ENCODE data around the gene FBLN7. TPM values are rescaled to one million over a fixed set of nuclear protein-coding genes. Genes with fewer than 3 reads are reported as not detected.
A peak's percentile ranks its signal among the peaks of the same experiment; 100 is the strongest.

Gene FBLN7
- total RNA-seq, 6 experiments from 2014 or later, result 1.2 to 5.4 (median 2.9) TPM

DNA sequence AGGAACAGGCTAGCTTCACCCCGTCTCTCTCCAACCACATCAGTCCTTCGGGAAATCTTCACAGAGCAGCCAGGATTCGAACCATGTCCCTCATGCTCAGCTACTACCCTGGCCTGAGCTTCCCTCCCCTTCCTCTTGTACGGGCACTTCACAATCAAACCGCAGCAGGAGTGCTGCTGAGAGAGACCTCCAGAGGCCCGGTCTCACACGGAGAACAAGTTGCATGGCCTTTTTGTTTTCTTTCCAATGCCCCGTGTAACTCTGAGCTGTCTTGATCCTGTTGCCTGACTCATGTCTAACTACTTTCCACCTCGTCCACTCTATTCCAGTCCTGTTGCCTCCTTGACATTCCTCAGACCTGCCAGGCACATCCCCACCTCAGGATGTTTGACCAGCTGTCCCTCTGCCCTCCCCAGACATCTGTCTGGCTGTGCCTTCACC is 25.4 kb downstream of the FBLN7 start:
- intact Hi-C loops (cut with DNase I), result no loop called here
- Histone ChIP-seq H3K27ac (no peak overlapping the region), H3K27me3 (no peaks in the 10 kb centered on the region), H3K4me1 (no peaks in the 10 kb centered on the region), H3K36me3 (no peaks in the 10 kb centered on the region), H3K4me3 (no peak overlapping the region), H3K9me3 (no peaks in the 10 kb centered on the region)
- TF ChIP-seq POLR2A (IDR thresholded peaks at IDR 0.05), result no peak
- WGBS (ENCODE audit: insufficient coverage, low coverage, low lambda C conversion rate, missing lambda C conversion rate), result 74% methylated on average over 8 of the region's 9 CpGs
- ATAC-seq (no peak), DNase-seq (no peak)

DNA sequence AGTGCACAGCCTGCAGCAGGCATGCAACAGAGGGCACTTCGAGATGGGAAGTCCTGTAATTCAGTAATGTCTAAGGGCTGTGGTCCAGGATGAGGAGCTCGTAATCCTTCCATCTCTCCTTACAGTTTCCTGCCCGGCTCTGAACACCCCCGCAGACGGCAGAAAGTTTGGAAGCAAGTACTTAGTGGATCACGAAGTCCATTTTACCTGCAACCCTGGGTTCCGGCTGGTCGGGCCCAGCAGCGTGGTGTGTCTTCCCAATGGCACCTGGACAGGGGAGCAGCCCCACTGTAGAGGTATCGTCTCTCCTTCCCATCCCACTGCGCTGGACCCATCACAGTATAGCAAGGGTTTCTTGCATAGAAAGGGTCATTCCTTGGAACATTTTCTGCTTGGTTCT is 26.7 kb downstream of the FBLN7 start:
- ATAC-seq, result no peak
- H3K9me3 ChIP-seq, result no peaks in the 10 kb centered on the region
- WGBS (ENCODE audit: insufficient coverage, low coverage, low lambda C conversion rate, missing lambda C conversion rate), result 89% methylated on average over 7 of the region's 11 CpGs
- no peak for TF ChIP-seq POLR2A (IDR thresholded peaks at IDR 0.05)
- TF ChIP-seq, protein P1, sequence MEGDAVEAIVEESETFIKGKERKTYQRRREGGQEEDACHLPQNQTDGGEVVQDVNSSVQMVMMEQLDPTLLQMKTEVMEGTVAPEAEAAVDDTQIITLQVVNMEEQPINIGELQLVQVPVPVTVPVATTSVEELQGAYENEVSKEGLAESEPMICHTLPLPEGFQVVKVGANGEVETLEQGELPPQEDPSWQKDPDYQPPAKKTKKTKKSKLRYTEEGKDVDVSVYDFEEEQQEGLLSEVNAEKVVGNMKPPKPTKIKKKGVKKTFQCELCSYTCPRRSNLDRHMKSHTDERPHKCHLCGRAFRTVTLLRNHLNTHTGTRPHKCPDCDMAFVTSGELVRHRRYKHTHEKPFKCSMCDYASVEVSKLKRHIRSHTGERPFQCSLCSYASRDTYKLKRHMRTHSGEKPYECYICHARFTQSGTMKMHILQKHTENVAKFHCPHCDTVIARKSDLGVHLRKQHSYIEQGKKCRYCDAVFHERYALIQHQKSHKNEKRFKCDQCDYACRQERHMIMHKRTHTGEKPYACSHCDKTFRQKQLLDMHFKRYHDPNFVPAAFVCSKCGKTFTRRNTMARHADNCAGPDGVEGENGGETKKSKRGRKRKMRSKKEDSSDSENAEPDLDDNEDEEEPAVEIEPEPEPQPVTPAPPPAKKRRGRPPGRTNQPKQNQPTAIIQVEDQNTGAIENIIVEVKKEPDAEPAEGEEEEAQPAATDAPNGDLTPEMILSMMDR (IDR thresholded peaks at IDR 0.05), result no peak
- no peaks in the 10 kb centered on the region for H3K4me1 ChIP-seq
- no peak for DNase-seq
- no peaks in the 10 kb centered on the region for H3K36me3 ChIP-seq
- intact Hi-C loops (cut with DNase I), result no loop called here
- no peak overlapping the region for H3K4me3 ChIP-seq
- H3K27me3 ChIP-seq, result no peaks in the 10 kb centered on the region
- H3K27ac ChIP-seq, result no peak overlapping the region

DNA sequence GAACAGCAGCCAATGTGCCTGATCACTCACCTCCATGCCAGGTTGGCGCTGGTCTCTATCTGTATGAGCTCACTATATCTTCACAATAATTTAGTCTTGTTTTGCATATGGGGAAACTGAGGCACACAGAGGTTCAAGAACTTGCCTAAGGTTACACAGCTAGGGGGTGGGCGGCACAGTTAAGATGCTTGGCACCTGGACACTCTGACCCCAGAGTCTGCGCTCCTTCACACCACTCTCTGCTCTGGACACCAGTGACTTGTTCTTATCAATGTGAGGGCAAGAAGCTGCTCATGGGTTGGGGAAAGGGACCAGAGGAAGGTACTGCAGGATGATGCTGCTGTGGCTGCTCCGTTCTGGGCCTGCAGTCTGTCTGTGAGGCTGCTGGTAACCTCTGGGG is 27.1 kb downstream of the FBLN7 start:
- Histone ChIP-seq H3K27ac (no peak overlapping the region), H3K4me3 (no peak overlapping the region), H3K27me3 (no peaks in the 10 kb centered on the region), H3K9me3 (no peaks in the 10 kb centered on the region), H3K4me1 (no peaks in the 10 kb centered on the region), H3K36me3 (no peaks in the 10 kb centered on the region)
- 86% methylated on average over 2 of the region's 4 CpGs for WGBS (ENCODE audit: insufficient coverage, low coverage, low lambda C conversion rate, missing lambda C conversion rate)
- ATAC-seq (peak in 2 of 4 donors; percentile 5 to 22), DNase-seq (no peak)
- no peak for TF ChIP-seq POLR2A (IDR thresholded peaks at IDR 0.05)
- TF ChIP-seq, protein P1 (IDR thresholded peaks at IDR 0.05), result no peak
- intact Hi-C loops (cut with DNase I), result no loop called here

- intact Hi-C loops (cut with DNase I), result no loop called here
- no peak for ATAC-seq
- DNase-seq, result no peak
- Histone ChIP-seq H3K27ac (no peak overlapping the region), H3K4me1 (no peaks in the 10 kb centered on the region), H3K4me3 (no peak overlapping the region), H3K27me3 (no peaks in the 10 kb centered on the region), H3K9me3 (no peaks in the 10 kb centered on the region), H3K36me3 (no peaks in the 10 kb centered on the region)
- 84% methylated on average over 6 of the region's 14 CpGs for WGBS (ENCODE audit: insufficient coverage, low coverage, low lambda C conversion rate, missing lambda C conversion rate)
- TF ChIP-seq POLR2A (IDR thresholded peaks at IDR 0.05), result no peak
- TF ChIP-seq, protein P1 (IDR thresholded peaks at IDR 0.05), result no peak
Observed at GRCh38 chr2:112166806-112167499, 28.8 kb downstream of the FBLN7 start.

DNA sequence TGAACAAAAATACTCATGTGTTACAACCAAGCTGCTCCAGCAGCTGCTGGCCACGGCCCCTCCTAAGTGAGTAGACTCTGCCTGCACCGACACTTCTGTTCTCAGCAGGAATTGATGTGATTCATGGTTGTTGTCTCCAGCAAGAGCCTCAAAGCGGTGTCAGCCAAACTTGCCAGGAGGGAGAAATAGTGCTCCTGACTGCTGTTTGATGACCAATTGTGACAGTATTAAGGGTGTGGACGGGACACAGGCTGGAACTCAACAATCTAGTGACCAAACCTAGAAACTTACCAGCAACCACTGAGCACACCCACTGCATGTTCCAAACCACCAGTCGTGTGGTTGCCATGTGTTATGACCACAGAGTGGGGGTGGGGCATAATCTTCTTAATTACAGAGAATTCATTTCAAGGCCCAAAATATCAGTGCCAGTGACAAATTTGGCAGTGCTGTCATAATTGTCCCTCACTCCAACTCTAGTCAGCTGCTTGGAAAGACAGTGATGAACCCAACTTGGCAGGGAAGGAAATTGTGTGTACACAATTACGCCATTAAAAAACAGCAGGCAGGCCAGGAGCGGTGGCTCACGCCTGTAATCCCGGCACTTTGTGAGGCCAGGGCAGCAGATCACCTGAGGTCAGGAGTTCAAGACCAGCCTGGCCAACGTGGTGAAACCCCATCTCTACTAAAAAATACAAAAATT is 30.4 kb downstream of the FBLN7 start:
- peak in 1 of 3 donors; percentile 67 for DNase-seq
- Histone ChIP-seq H3K36me3 (no peaks in the 10 kb centered on the region), H3K4me3 (no peak overlapping the region), H3K9me3 (no peaks in the 10 kb centered on the region), H3K4me1 (no peaks in the 10 kb centered on the region), H3K27ac (no peak overlapping the region), H3K27me3 (no peaks in the 10 kb centered on the region)
- TF ChIP-seq, protein P1 (IDR thresholded peaks at IDR 0.05), result no peak
- TF ChIP-seq POLR2A (IDR thresholded peaks at IDR 0.05), result no peak
- peak; percentile 43 to 89 (median 62) for ATAC-seq
- 40% methylated on average over 7 of the region's 10 CpGs for WGBS (ENCODE audit: insufficient coverage, low coverage, low lambda C conversion rate, missing lambda C conversion rate)
- intact Hi-C loops (cut with DNase I), result no loop called here

Measured in right lobe of liver (tissue), 6 donors.